B cell (primary cell): ENCODE measurements around the gene OR9A4. TPM values are rescaled to one million over a fixed set of nuclear protein-coding genes. Genes with fewer than 3 reads are reported as not detected.

Source experiments
- ATAC-seq: fragments of 200-7000 bp; cut with Tn5 transposase; one replicate; pipeline ENCODE4 v1.10.0; 2021; ENCODE audit warnings: low read depth, mild to moderate bottlenecking, moderate number of reproducible peaks, moderate library complexity
- CTCF ChIA-PET: fragments of 350-600 bp; sonication (Branson Sonifier 250); formaldehyde crosslinking; loops from one replicate; lab custom pipeline; 2021; ENCODE audit warnings: antibody characterized with exemption, inconsistent platforms; lab: Charles Lee
- POLR2A ChIA-PET: fragments of 350-600 bp; sonication (Branson Sonifier 250); formaldehyde crosslinking; loops from one replicate; lab custom pipeline; 2021; ENCODE audit warnings: antibody characterized with exemption; lab: Charles Lee
- DNase-seq: peaks from one replicate; pipeline ENCODE4 v3.0.0; 2013
- H2AFZ ChIP-seq: 2 replicates; pipeline ENCODE4 v1.6.1; 2012; ENCODE audit warnings: mild to moderate bottlenecking, low read depth, low read length; ENCODE audit not compliant: insufficient read depth, poor library complexity, severe bottlenecking
- H3K27ac ChIP-seq, 2 donors: 1 replicate in 1 of 2; 2 replicates in 1 of 2; pipeline ENCODE4 v1.5.1; 2012 to 2013; ENCODE audit warnings: low read length in 2 of 2, mild to moderate bottlenecking in 2 of 2, moderate library complexity in 1 of 2
- H3K27me3 ChIP-seq, 4 experiments: fragments of 200-600 bp in 1 of 4; sonication (generic) in 1 of 4; replicated peaks in 1 of 4; 1 replicate in 2 of 4; 2 replicates in 2 of 4; pipeline versions ENCODE4 v1.6.1 to v1.7.0; 2013 to 2016; ENCODE audit warnings: low read length in 3 of 4, mild to moderate bottlenecking in 2 of 4, mixed read lengths in 1 of 4, moderate library complexity in 1 of 4; ENCODE audit not compliant: insufficient read depth in 4 of 4, control insufficient read depth in 3 of 4; ENCODE audit errors: control extremely low read depth in 1 of 4
- H3K36me3 ChIP-seq, 2 experiments: replicated peaks in 1 of 2; 1 replicate in 1 of 2; 2 replicates in 1 of 2; pipeline versions ENCODE4 v1.6.1 to v1.7.1; 2013; ENCODE audit warnings: low read length in 1 of 2; ENCODE audit not compliant: insufficient read depth in 2 of 2, control insufficient read depth in 1 of 2; ENCODE audit errors: control extremely low read depth in 1 of 2, extremely low read depth in 1 of 2
- H3K4me1 ChIP-seq, 2 donors: fragments of 200-600 bp in 1 of 2; sonication (generic) in 1 of 2; 1 replicate in 1 of 2; 2 replicates in 1 of 2; pipeline versions ENCODE4 v1.5.1 to v1.6.1; 2013 to 2017; ENCODE audit warnings: low read length in 2 of 2; ENCODE audit not compliant: control insufficient read depth in 2 of 2, insufficient read depth in 2 of 2
- H3K4me2 ChIP-seq: replicated peaks from 2 replicates; pipeline ENCODE3; 2012; ENCODE audit warnings: mild to moderate bottlenecking, low read depth, low read length; ENCODE audit not compliant: poor library complexity, severe bottlenecking
- H3K4me3 ChIP-seq, 5 experiments: fragments of 200-600 bp in 1 of 5; sonication (generic) in 1 of 5; 1 replicate in 3 of 5; 2 replicates in 2 of 5; pipeline versions ENCODE4 v1.5.1 to v1.7.0; 2011 to 2016; ENCODE audit warnings: low read length in 4 of 5, mild to moderate bottlenecking in 4 of 5, low read depth in 2 of 5, control low read depth in 1 of 5, moderate library complexity in 1 of 5; ENCODE audit not compliant: insufficient read depth in 1 of 5; ENCODE audit errors: control extremely low read depth in 1 of 5, extremely low read depth in 1 of 5
- H3K79me2 ChIP-seq: fragments of 200-600 bp; sonication (generic); one replicate; pipeline ENCODE4 v1.6.0; 2016; ENCODE audit warnings: low read length; ENCODE audit not compliant: control insufficient read depth, insufficient read depth
- H3K9ac ChIP-seq: fragments of 200-600 bp; sonication (generic); 2 replicates; pipeline ENCODE4 v1.6.1; 2017; ENCODE audit warnings: mild to moderate bottlenecking, low read length, moderate library complexity
- H3K9me3 ChIP-seq, 3 donors: one replicate each; pipeline versions ENCODE4 v1.6.1 to v1.7.1; 2013; ENCODE audit warnings: low read length in 2 of 3; ENCODE audit not compliant: control insufficient read depth in 2 of 3, insufficient read depth in 1 of 3; ENCODE audit errors: control extremely low read depth in 1 of 3
- H4K20me1 ChIP-seq: 2 replicates; pipeline ENCODE4 v1.6.0; 2012; ENCODE audit warnings: mild to moderate bottlenecking, low read length; ENCODE audit not compliant: insufficient read depth, control insufficient read depth, poor library complexity, severe bottlenecking
- H3K27ac Mint-ChIP-seq: one replicate; pipeline ENCODE4 v1.8.0; 2021; ENCODE audit warnings: mixed read lengths
- H3K27me3 Mint-ChIP-seq: one replicate; pipeline ENCODE4 v1.8.0; 2021; ENCODE audit warnings: mixed read lengths
- H3K4me1 Mint-ChIP-seq: one replicate; pipeline ENCODE4 v1.8.0; 2021; ENCODE audit warnings: mixed read lengths
- H3K4me3 Mint-ChIP-seq: one replicate; pipeline ENCODE4 v1.8.0; 2021; ENCODE audit warnings: mixed read lengths
- H3K9me3 Mint-ChIP-seq: one replicate; pipeline ENCODE4 v1.8.0; 2022; ENCODE audit warnings: mixed read lengths; ENCODE audit not compliant: insufficient read depth
- CTCF ChIP-seq: fragments of 200-600 bp; IDR thresholded peaks from one replicate; pipeline ENCODE4 v1.8.0; 2022; ENCODE audit warnings: antibody characterized with exemption, mild to moderate bottlenecking
- EZH2 ChIP-seq: IDR thresholded peaks from 2 replicates; pipeline ENCODE4 v1.6.1; 2012; ENCODE audit warnings: borderline replicate concordance, low read depth, mild to moderate bottlenecking, moderate library complexity, low read length; ENCODE audit not compliant: insufficient read depth, poor library complexity, severe bottlenecking
- WGBS: methylation state at CpG from one replicate; pipeline ENCODE4 v1.1.5; 2013; ENCODE audit warnings: missing lambda C conversion rate; ENCODE audit not compliant: insufficient coverage; 5-methylcytosine and 5-hydroxymethylcytosine counted together
- intact Hi-C: fragments of 100-400 bp; cut with micrococcal nuclease; formaldehyde crosslinking; loops from one replicate; pipeline ENCODE4 v1.10.0; 2022
- polyA plus RNA-seq: library from polyadenylated mRNA; depleted of rRNA; stranded (reverse); fragments of >200 nt; gene quantifications from 2 replicates; pipeline ENCODE4 v1.2.3, GENCODE V29; 2012
- total RNA-seq, 2 donors: library from RNA; stranded (reverse); fragments of 120-200 nt in 1 of 2; gene quantifications; 1 replicate in 1 of 2; 2 replicates in 1 of 2; pipeline versions ENCODE4 v1.2.3 to v1.2.4, GENCODE V29; 2013 to 2022

The OR9A4 gene
- total and polyA plus RNA-seq, 2 donors (not counting 1 experiment from before 2014, with no cell fraction given), result not detected

DNA sequence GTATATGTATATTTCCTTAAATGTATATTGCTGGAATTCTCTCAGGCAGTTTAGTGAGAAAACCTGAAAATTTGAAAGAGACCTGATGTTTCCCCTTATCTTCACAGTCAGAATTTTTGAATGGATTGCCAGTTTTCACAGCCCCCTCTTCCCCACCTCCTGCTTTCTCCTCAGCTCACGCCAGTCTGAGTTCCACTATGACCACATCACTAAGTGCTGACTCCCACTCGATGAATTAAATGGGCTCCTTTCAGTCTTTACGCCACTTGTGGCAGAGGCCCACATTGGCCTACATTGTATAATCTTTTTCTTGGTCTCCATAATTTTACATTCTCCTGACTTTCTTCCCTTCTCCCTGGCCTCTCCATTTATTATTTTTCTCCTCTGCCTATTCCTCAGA is 33.7 kb downstream of the OR9A4 start:
- no peaks in the 10 kb centered on the region for H4K20me1 ChIP-seq
- ATAC-seq (no peak), DNase-seq (no peak)
- peaks cover 4% of the 10 kb centered on the region for H3K27me3 Mint-ChIP-seq
- no peak overlapping the region for H2AFZ ChIP-seq
- no peaks in the 10 kb centered on the region for H3K4me1 ChIP-seq
- no peaks in the 10 kb centered on the region for H3K9me3 ChIP-seq
- peaks cover 3% of the 10 kb centered on the region for H3K4me1 Mint-ChIP-seq
- ChIA-PET CTCF (no interaction called here), POLR2A (no interaction called here)
- H3K9ac ChIP-seq, result no peak overlapping the region
- TF ChIP-seq CTCF, result no peak
- TF ChIP-seq EZH2, result no peak
- H3K4me3 ChIP-seq, result no peak overlapping the region
- H3K27ac Mint-ChIP-seq, result no peak overlapping the region
- H3K4me2 ChIP-seq, result no peak overlapping the region
- H3K9me3 Mint-ChIP-seq, result no peaks in the 10 kb centered on the region
- no peaks in the 10 kb centered on the region for H3K36me3 ChIP-seq
- no peaks in the 10 kb centered on the region for H3K27me3 ChIP-seq
- H3K4me3 Mint-ChIP-seq, result no peak overlapping the region
- intact Hi-C loops, result no loop called here
- no peaks in the 10 kb centered on the region for H3K79me2 ChIP-seq
- no peak overlapping the region for H3K27ac ChIP-seq
- 75% methylated on average over 2 of the region's 3 CpGs for WGBS

- Histone ChIP-seq H3K4me2 (no peak overlapping the region), H3K9me3 (no peaks in the 10 kb centered on the region), H3K4me3 (no peak overlapping the region), H3K36me3 (no peaks in the 10 kb centered on the region), H3K27me3 (no peaks in the 10 kb centered on the region), H3K4me1 (peaks cover 0 to 2% of the 10 kb centered on the region in 2 donors), H3K27ac (no peak overlapping the region), H3K9ac (no peak overlapping the region), H4K20me1 (no peaks in the 10 kb centered on the region), H3K79me2 (no peaks in the 10 kb centered on the region), H2AFZ (no peak overlapping the region)
- POLR2A ChIA-PET, result no interaction called here
- intact Hi-C loops, result no loop called here
- Mint-ChIP-seq H3K27ac (no peak overlapping the region), H3K27me3 (peaks cover 4% of the 10 kb centered on the region), H3K4me3 (no peak overlapping the region), H3K4me1 (peaks cover 2% of the 10 kb centered on the region), H3K9me3 (no peaks in the 10 kb centered on the region)
- CTCF ChIA-PET, result no interaction called here
- no peak for TF ChIP-seq CTCF
- TF ChIP-seq EZH2, result no peak
- 100% methylated on average over 1 of the region's 1 CpG for WGBS
- ATAC-seq (no peak), DNase-seq (no peak)
These were observed 34.6 kb downstream of the OR9A4 start for GRCh38 chr7:141950806-141951205.
